HEK293 (cell line): ENCODE measurements around the gene ABTB2.

ENCODE experiments used
- KLF1 ChIP-seq: fragments of 450-650 bp; formaldehyde crosslinking; IDR thresholded peaks from 2 replicates; pipeline ENCODE4 v1.5.1; 2016; ENCODE audit warnings: missing biosample characterization, missing genetic modification characterization
- KLF10 ChIP-seq: fragments of 450-650 bp; IDR thresholded peaks from 2 replicates; pipeline ENCODE4 v1.5.1; 2018; ENCODE audit warnings: missing biosample characterization, mild to moderate bottlenecking, missing genetic modification characterization
- KLF8 ChIP-seq: fragments of 450-650 bp; formaldehyde crosslinking; IDR thresholded peaks from 2 replicates; pipeline ENCODE4 v1.5.1; 2016; ENCODE audit warnings: missing biosample characterization, missing genetic modification characterization
- MEIS1 ChIP-seq: sonication (generic); formaldehyde crosslinking; IDR thresholded peaks from 2 replicates; pipeline ENCODE4 v1.8.1; 2022; ENCODE audit warnings: missing genetic modification reagents, mild to moderate bottlenecking, borderline replicate concordance
- OSR2 ChIP-seq: fragments of 450-650 bp; formaldehyde crosslinking; IDR thresholded peaks from 2 replicates; pipeline ENCODE4 v1.5.1; 2016; ENCODE audit warnings: missing biosample characterization, missing genetic modification characterization
- SETDB1 ChIP-seq: IDR thresholded peaks from one replicate; pipeline ENCODE4 v1.6.1; 2017; ENCODE audit warnings: mild to moderate bottlenecking, low read length, moderate library complexity, mixed read lengths; ENCODE audit not compliant: insufficient read length
- SP3 ChIP-seq: fragments of 450-650 bp; formaldehyde crosslinking; IDR thresholded peaks from 2 replicates; pipeline ENCODE4 v1.5.1; 2016; ENCODE audit warnings: missing biosample characterization, missing genetic modification characterization
- WT1 ChIP-seq: fragments of 450-650 bp; formaldehyde crosslinking; IDR thresholded peaks from 2 replicates; pipeline ENCODE4 v1.5.1; 2016; ENCODE audit warnings: missing biosample characterization, missing genetic modification characterization
- ZBTB7A ChIP-seq: fragments of 450-650 bp; formaldehyde crosslinking; IDR thresholded peaks from 2 replicates; pipeline ENCODE4 v1.5.1; 2016; ENCODE audit warnings: low read depth, missing biosample characterization, missing genetic modification characterization
- ZFHX2 ChIP-seq: fragments of 450-650 bp; formaldehyde crosslinking; conservative IDR thresholded peaks from 2 replicates; pipeline ENCODE4 v1.5.1; 2016; ENCODE audit warnings: missing biosample characterization, missing genetic modification characterization
- ZFP69B ChIP-seq: fragments of 450-650 bp; formaldehyde crosslinking; IDR thresholded peaks from 2 replicates; pipeline ENCODE4 v1.5.1; 2016; ENCODE audit warnings: missing biosample characterization, missing genetic modification characterization
- ZNF10 ChIP-seq: fragments of 450-650 bp; formaldehyde crosslinking; IDR thresholded peaks from 2 replicates; pipeline ENCODE4 v1.5.1; 2017; ENCODE audit warnings: missing biosample characterization, missing genetic modification characterization
- ZNF2 ChIP-seq: fragments of 450-650 bp; formaldehyde crosslinking; IDR thresholded peaks from 2 replicates; pipeline ENCODE4 v1.5.1; 2016; ENCODE audit warnings: missing biosample characterization, missing genetic modification characterization
- ZNF214 ChIP-seq: fragments of 450-650 bp; formaldehyde crosslinking; IDR thresholded peaks from 2 replicates; pipeline ENCODE4 v1.5.1; 2017; ENCODE audit warnings: missing biosample characterization, mild to moderate bottlenecking, missing genetic modification characterization, borderline replicate concordance
- ZNF266 ChIP-seq: fragments of 450-650 bp; formaldehyde crosslinking; IDR thresholded peaks from 2 replicates; pipeline ENCODE4 v1.5.1; 2016; ENCODE audit warnings: missing biosample characterization, missing genetic modification characterization, low read depth
- ZNF311 ChIP-seq: fragments of 450-650 bp; formaldehyde crosslinking; IDR thresholded peaks from 2 replicates; pipeline ENCODE4 v1.5.1; 2017; ENCODE audit warnings: missing biosample characterization, missing genetic modification characterization, borderline replicate concordance
- ZNF366 ChIP-seq: fragments of 450-650 bp; formaldehyde crosslinking; conservative IDR thresholded peaks from 2 replicates; pipeline ENCODE4 v1.5.1; 2016; ENCODE audit warnings: missing biosample characterization, missing genetic modification characterization
- ZNF37A ChIP-seq: fragments of 450-650 bp; IDR thresholded peaks from 2 replicates; pipeline ENCODE4 v1.5.1; 2018; ENCODE audit warnings: missing biosample characterization, missing genetic modification characterization
- ZNF394 ChIP-seq: fragments of 450-650 bp; formaldehyde crosslinking; IDR thresholded peaks from 2 replicates; pipeline ENCODE4 v1.5.1; 2016; ENCODE audit warnings: missing biosample characterization, missing genetic modification characterization, mild to moderate bottlenecking, moderate library complexity, borderline replicate concordance
- ZNF426 ChIP-seq: fragments of 450-650 bp; formaldehyde crosslinking; IDR thresholded peaks from 2 replicates; pipeline ENCODE4 v1.5.1; 2017; ENCODE audit warnings: missing biosample characterization, missing genetic modification characterization, mild to moderate bottlenecking, inconsistent platforms, moderate library complexity
- ZNF600 ChIP-seq: fragments of 450-650 bp; formaldehyde crosslinking; IDR thresholded peaks from 2 replicates; pipeline ENCODE4 v1.5.1; 2016; ENCODE audit warnings: missing biosample characterization, missing genetic modification characterization
- ZNF768 ChIP-seq: fragments of 450-650 bp; formaldehyde crosslinking; IDR thresholded peaks from 2 replicates; pipeline ENCODE4 v1.5.1; 2018; ENCODE audit warnings: missing biosample characterization, mild to moderate bottlenecking, missing genetic modification characterization
- ZSCAN30 ChIP-seq: fragments of 450-650 bp; IDR thresholded peaks from 2 replicates; pipeline ENCODE4 v1.5.1; 2018; ENCODE audit warnings: missing biosample characterization, mild to moderate bottlenecking, missing genetic modification characterization, moderate library complexity
- TF ChIP-seq, protein P1 (sequence below): fragments of 450-650 bp; formaldehyde crosslinking; IDR thresholded peaks from 2 replicates; pipeline ENCODE4 v1.5.1; 2016; ENCODE audit warnings: missing biosample characterization, missing genetic modification characterization
- TF ChIP-seq, protein P2 (sequence below): fragments of 450-650 bp; formaldehyde crosslinking; IDR thresholded peaks from 2 replicates; pipeline ENCODE4 v1.5.1; 2016; ENCODE audit warnings: missing biosample characterization, missing genetic modification characterization
- TF ChIP-seq, protein P3 (sequence below): fragments of 450-650 bp; formaldehyde crosslinking; conservative IDR thresholded peaks from 2 replicates; pipeline ENCODE4 v1.5.1; 2016; ENCODE audit warnings: low read depth, missing biosample characterization, missing genetic modification characterization
- TF ChIP-seq, protein P4 (sequence below): fragments of 450-650 bp; formaldehyde crosslinking; IDR thresholded peaks from 2 replicates; pipeline ENCODE4 v1.5.1; 2016; ENCODE audit warnings: missing biosample characterization, missing genetic modification characterization, low read depth
- TF ChIP-seq, protein P5 (sequence below): fragments of 450-650 bp; formaldehyde crosslinking; IDR thresholded peaks from 2 replicates; pipeline ENCODE4 v1.5.1; 2016; ENCODE audit warnings: missing biosample characterization, missing genetic modification characterization
- TF ChIP-seq, protein P6 (sequence below): fragments of 450-650 bp; formaldehyde crosslinking; IDR thresholded peaks from 2 replicates; pipeline ENCODE4 v1.5.1; 2016; ENCODE audit warnings: missing biosample characterization, missing genetic modification characterization

The ABTB2 gene

DNA sequence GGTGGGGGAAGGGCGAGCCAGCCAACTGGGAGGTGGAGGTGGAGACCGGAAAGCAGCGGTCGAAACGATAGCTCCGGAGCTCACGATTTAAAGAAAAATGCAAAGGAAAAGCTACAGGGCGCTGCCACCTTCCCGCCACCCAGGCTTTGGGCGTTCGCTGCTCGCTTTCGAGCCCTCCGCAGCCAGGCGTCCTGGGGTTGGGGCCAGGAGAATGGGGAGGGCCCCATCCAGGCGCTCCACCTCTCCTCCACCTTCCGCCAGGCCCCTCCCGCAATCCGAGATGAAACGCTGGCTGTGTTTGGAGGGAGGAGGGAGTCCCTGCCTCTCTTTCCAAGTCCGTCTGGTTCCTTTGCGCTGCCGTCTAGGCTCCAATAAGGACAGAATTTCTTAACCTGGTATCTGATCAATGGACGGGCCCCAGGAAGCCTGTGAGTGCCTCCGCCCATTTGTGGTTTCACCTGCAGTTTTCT lies 483 bp upstream of the ABTB2 start (continued):
- TF ChIP-seq ZFP69B (tag by site-specific recombination) (no peak), ZNF426 (tag by site-specific recombination) (no peak), ZFHX2 (tag by site-specific recombination) (no peak), KLF1 (peak; percentile 29; the same call in 1 of the 2 replicates), KLF10 (tag by site-specific recombination) (0 out of 2 replicates have a peak, but pooled peaks have one; percentile 7), MEIS1 (CRISPR knock-in tag) (no peak), SP3 (tag by site-specific recombination) (peak; percentile 47), OSR2 (tag by site-specific recombination) (no peak), ZNF394 (no peak), ZNF37A (tag by site-specific recombination) (no peak), ZNF2 (no peak), ZSCAN30 (tag by site-specific recombination) (no peak), ZNF768 (tag by site-specific recombination) (no peak), ZNF366 (tag by site-specific recombination) (peak; percentile 54; the same call in 1 of the 2 replicates), ZNF10 (no peak), SETDB1 (no peak), ZNF214 (tag by site-specific recombination) (no peak), ZBTB7A (tag by site-specific recombination) (no peak), ZNF266 (tag by site-specific recombination) (no peak), WT1 (tag by site-specific recombination) (peak; percentile 32; the same call in 1 of the 2 replicates), ZNF311 (no peak), ZNF600 (no peak), KLF8 (peak; percentile 67)
- TF ChIP-seq, protein P1, sequence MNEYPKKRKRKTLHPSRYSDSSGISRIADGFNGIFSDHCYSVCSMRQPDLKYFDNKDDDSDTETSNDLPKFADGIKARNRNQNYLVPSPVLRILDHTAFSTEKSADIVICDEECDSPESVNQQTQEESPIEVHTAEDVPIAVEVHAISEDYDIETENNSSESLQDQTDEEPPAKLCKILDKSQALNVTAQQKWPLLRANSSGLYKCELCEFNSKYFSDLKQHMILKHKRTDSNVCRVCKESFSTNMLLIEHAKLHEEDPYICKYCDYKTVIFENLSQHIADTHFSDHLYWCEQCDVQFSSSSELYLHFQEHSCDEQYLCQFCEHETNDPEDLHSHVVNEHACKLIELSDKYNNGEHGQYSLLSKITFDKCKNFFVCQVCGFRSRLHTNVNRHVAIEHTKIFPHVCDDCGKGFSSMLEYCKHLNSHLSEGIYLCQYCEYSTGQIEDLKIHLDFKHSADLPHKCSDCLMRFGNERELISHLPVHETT (tag by site-specific recombination): no peak
- TF ChIP-seq, protein P2, sequence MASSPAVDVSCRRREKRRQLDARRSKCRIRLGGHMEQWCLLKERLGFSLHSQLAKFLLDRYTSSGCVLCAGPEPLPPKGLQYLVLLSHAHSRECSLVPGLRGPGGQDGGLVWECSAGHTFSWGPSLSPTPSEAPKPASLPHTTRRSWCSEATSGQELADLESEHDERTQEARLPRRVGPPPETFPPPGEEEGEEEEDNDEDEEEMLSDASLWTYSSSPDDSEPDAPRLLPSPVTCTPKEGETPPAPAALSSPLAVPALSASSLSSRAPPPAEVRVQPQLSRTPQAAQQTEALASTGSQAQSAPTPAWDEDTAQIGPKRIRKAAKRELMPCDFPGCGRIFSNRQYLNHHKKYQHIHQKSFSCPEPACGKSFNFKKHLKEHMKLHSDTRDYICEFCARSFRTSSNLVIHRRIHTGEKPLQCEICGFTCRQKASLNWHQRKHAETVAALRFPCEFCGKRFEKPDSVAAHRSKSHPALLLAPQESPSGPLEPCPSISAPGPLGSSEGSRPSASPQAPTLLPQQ (tag by site-specific recombination): peak; percentile 21; the same call in 1 of the 2 replicates
- TF ChIP-seq, protein P3, sequence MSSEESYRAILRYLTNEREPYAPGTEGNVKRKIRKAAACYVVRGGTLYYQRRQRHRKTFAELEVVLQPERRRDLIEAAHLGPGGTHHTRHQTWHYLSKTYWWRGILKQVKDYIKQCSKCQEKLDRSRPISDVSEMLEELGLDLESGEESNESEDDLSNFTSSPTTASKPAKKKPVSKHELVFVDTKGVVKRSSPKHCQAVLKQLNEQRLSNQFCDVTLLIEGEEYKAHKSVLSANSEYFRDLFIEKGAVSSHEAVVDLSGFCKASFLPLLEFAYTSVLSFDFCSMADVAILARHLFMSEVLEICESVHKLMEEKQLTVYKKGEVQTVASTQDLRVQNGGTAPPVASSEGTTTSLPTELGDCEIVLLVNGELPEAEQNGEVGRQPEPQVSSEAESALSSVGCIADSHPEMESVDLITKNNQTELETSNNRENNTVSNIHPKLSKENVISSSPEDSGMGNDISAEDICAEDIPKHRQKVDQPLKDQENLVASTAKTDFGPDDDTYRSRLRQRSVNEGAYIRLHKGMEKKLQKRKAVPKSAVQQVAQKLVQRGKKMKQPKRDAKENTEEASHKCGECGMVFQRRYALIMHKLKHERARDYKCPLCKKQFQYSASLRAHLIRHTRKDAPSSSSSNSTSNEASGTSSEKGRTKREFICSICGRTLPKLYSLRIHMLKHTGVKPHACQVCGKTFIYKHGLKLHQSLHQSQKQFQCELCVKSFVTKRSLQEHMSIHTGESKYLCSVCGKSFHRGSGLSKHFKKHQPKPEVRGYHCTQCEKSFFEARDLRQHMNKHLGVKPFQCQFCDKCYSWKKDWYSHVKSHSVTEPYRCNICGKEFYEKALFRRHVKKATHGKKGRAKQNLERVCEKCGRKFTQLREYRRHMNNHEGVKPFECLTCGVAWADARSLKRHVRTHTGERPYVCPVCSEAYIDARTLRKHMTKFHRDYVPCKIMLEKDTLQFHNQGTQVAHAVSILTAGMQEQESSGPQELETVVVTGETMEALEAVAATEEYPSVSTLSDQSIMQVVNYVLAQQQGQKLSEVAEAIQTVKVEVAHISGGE (tag by site-specific recombination): no peak
- TF ChIP-seq, protein P4, sequence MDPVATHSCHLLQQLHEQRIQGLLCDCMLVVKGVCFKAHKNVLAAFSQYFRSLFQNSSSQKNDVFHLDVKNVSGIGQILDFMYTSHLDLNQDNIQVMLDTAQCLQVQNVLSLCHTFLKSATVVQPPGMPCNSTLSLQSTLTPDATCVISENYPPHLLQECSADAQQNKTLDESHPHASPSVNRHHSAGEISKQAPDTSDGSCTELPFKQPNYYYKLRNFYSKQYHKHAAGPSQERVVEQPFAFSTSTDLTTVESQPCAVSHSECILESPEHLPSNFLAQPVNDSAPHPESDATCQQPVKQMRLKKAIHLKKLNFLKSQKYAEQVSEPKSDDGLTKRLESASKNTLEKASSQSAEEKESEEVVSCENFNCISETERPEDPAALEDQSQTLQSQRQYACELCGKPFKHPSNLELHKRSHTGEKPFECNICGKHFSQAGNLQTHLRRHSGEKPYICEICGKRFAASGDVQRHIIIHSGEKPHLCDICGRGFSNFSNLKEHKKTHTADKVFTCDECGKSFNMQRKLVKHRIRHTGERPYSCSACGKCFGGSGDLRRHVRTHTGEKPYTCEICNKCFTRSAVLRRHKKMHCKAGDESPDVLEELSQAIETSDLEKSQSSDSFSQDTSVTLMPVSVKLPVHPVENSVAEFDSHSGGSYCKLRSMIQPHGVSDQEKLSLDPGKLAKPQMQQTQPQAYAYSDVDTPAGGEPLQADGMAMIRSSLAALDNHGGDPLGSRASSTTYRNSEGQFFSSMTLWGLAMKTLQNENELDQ (tag by site-specific recombination): no peak
- TF ChIP-seq, protein P5, sequence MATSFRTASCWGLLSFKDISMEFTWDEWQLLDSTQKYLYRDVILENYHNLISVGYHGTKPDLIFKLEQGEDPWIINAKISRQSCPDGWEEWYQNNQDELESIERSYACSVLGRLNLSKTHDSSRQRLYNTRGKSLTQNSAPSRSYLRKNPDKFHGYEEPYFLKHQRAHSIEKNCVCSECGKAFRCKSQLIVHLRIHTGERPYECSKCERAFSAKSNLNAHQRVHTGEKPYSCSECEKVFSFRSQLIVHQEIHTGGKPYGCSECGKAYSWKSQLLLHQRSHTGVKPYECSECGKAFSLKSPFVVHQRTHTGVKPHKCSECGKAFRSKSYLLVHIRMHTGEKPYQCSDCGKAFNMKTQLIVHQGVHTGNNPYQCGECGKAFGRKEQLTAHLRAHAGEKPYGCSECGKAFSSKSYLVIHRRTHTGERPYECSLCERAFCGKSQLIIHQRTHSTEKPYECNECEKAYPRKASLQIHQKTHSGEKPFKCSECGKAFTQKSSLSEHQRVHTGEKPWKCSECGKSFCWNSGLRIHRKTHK: no peak
- TF ChIP-seq, protein P6, sequence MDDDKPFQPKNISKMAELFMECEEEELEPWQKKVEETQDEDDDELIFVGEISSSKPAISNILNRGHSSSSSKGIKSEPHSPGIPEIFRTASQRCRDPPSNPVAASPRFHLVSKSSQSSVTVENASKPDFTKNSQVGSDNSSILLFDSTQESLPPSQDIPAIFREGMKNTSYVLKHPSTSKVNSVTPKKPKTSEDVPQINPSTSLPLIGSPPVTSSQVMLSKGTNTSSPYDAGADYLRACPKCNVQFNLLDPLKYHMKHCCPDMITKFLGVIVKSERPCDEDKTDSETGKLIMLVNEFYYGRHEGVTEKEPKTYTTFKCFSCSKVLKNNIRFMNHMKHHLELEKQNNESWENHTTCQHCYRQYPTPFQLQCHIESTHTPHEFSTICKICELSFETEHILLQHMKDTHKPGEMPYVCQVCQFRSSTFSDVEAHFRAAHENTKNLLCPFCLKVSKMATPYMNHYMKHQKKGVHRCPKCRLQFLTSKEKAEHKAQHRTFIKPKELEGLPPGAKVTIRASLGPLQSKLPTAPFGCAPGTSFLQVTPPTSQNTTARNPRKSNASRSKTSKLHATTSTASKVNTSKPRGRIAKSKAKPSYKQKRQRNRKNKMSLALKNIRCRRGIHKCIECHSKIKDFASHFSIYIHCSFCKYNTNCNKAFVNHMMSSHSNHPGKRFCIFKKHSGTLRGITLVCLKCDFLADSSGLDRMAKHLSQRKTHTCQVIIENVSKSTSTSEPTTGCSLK: no peak
